ENCODE data around the gene SPHK2.

GRCh38 chr19:48631225-48631624 is 11.9 kb downstream of the SPHK2 start:
- TF ChIP-seq POLR2A (IDR thresholded peaks at IDR 0.05) (no peak), EP300 (IDR thresholded peaks at IDR 0.05; ENCODE audit: low read depth) (no peak)

Data from transverse colon (tissue), 1 donor.